Eye (tissue), 1 donor: ENCODE data around the gene FBXW2.

Source experiments
- DNase-seq: peaks from one replicate; pipeline ENCODE4 v3.0.0-alpha.2; 2015

The FBXW2 gene

GRCh38 chr9:120740132-120740531, 53.1 kb downstream of the FBXW2 start:
- DNase-seq = no peak

GRCh38 chr9:120737416-120738165, 55.6 kb downstream of the FBXW2 start:
- no peak for DNase-seq

- no peak for DNase-seq
Observed at GRCh38 chr9:120736881-120737280, 56.3 kb downstream of the FBXW2 start.

GRCh38 chr9:120735415-120736126, 57.6 kb downstream of the FBXW2 start:
- DNase-seq = no peak

GRCh38 chr9:120734607-120735410, 58.4 kb downstream of the FBXW2 start:
- no peak for DNase-seq

GRCh38 chr9:120733190-120733589, 60.0 kb downstream of the FBXW2 start:
- no peak for DNase-seq

GRCh38 chr9:120730654-120731514, 62.3 kb downstream of the FBXW2 start:
- DNase-seq = peak; percentile 86

- DNase-seq = no peak
Observed at GRCh38 chr9:120729791-120730241, 63.4 kb downstream of the FBXW2 start.

- no peak for DNase-seq
Observed at GRCh38 chr9:120726484-120726883, 66.7 kb downstream of the FBXW2 start.

GRCh38 chr9:120725907-120726306, 67.3 kb downstream of the FBXW2 start:
- no peak for DNase-seq

GRCh38 chr9:120724757-120725400, 68.3 kb downstream of the FBXW2 start:
- DNase-seq = no peak

- no peak for DNase-seq
Observed at GRCh38 chr9:120723565-120723964, 69.7 kb downstream of the FBXW2 start.

- no peak for DNase-seq
Observed at GRCh38 chr9:120720404-120720803, 72.8 kb downstream of the FBXW2 start.

GRCh38 chr9:120718316-120718715, 74.9 kb downstream of the FBXW2 start:
- DNase-seq = no peak

- no peak for DNase-seq
Observed at GRCh38 chr9:120717176-120717575, 76.0 kb downstream of the FBXW2 start.

GRCh38 chr9:120716483-120716882, 76.7 kb downstream of the FBXW2 start:
- no peak for DNase-seq

GRCh38 chr9:120715389-120715924, 77.8 kb downstream of the FBXW2 start:
- peak; percentile 89 for DNase-seq

- no peak for DNase-seq
Observed at GRCh38 chr9:120714846-120715388, 78.3 kb downstream of the FBXW2 start.

GRCh38 chr9:120714088-120714845, 78.9 kb downstream of the FBXW2 start, which contains the start of gene MEGF9:
Gene MEGF9, minus strand, starts transcription at chr9:120714470. Its CDS starts 112 bp downstream, at chr9:120714358.
- DNase-seq = peak; percentile 99
